HG03060 (cell line): Measurements from ENCODE around the gene IGFL3.
"Not testable (repeated sequence)": the region's sequence is repeated elsewhere in the genome, so short reads cannot be mapped to it uniquely, and the experiment has no call there.

ENCODE experiments used
- ATAC-seq: cut with Tn5 transposase; IDR thresholded peaks from one replicate; pipeline ENCODE4 v1.9.1; 2021; ENCODE audit warnings: low read depth, moderate number of reproducible peaks; ENCODE audit not compliant: unreplicated experiment

The IGFL3 gene

GRCh38 chr19:46126086-46126580, 1.6 kb upstream of the IGFL3 start:
- ATAC-seq = no peak

GRCh38 chr19:46125447-46125846, 959 bp upstream of the IGFL3 start:
- ATAC-seq = no peak

GRCh38 chr19:46118136-46118535, 6.4 kb downstream of the IGFL3 start:
- no peak for ATAC-seq

- ATAC-seq = no peak
Measured at GRCh38 chr19:46116121-46116520, 8.4 kb downstream of the IGFL3 start.

GRCh38 chr19:46115396-46116106, 8.9 kb downstream of the IGFL3 start:
- no peak for ATAC-seq

- ATAC-seq = no peak
Measured at GRCh38 chr19:46113726-46114125, 10.8 kb downstream of the IGFL3 start.

GRCh38 chr19:46112527-46112926, 12.0 kb downstream of the IGFL3 start:
- no peak for ATAC-seq

- no peak for ATAC-seq
Measured at GRCh38 chr19:46111376-46111775, 13.1 kb downstream of the IGFL3 start.

GRCh38 chr19:46109876-46110275, 14.6 kb downstream of the IGFL3 start:
- no peak for ATAC-seq

GRCh38 chr19:46107371-46107770, 17.1 kb downstream of the IGFL3 start:
- ATAC-seq = no peak

GRCh38 chr19:46102333-46102732, 22.2 kb downstream of the IGFL3 start:
- ATAC-seq = not testable (repeated sequence)

- no peak for ATAC-seq
Measured at GRCh38 chr19:46101293-46101692, 23.2 kb downstream of the IGFL3 start.

- ATAC-seq = no peak
Measured at GRCh38 chr19:46100344-46100743, 24.1 kb downstream of the IGFL3 start.

- no peak for ATAC-seq
Measured at GRCh38 chr19:46090444-46090843, 34.0 kb downstream of the IGFL3 start.

GRCh38 chr19:46089432-46089831, 35.1 kb downstream of the IGFL3 start:
- ATAC-seq = no peak

- ATAC-seq = no peak
Measured at GRCh38 chr19:46088101-46088500, 36.4 kb downstream of the IGFL3 start.

GRCh38 chr19:46085888-46086287, 38.6 kb downstream of the IGFL3 start:
- ATAC-seq = no peak

- no peak for ATAC-seq
Measured at GRCh38 chr19:46082728-46083050, 41.8 kb downstream of the IGFL3 start.

- ATAC-seq = no peak
Measured at GRCh38 chr19:46081928-46082727, 42.4 kb downstream of the IGFL3 start.

- ATAC-seq = no peak
Measured at GRCh38 chr19:46080561-46080960, 43.9 kb downstream of the IGFL3 start.

- ATAC-seq = no peak
Measured at GRCh38 chr19:46079576-46079975, 44.9 kb downstream of the IGFL3 start.
